ENCODE data around the gene MKNK1.

The MKNK1 gene

GRCh38 chr1:46646331-46646730 is 42.3 kb upstream of the MKNK1 start:
- peaks cover 19% of the 10 kb centered on the region for H3K36me3 ChIP-seq (ENCODE audit: control insufficient read depth, low read length)
- no peaks in the 10 kb centered on the region for H3F3A ChIP-seq (ENCODE audit: control insufficient read depth, insufficient read depth)
- H3K4me1 ChIP-seq (ENCODE audit: control insufficient read depth, low read length), result no peaks in the 10 kb centered on the region
- H3K79me2 ChIP-seq (ENCODE audit: control insufficient read depth, low read length), result no peaks in the 10 kb centered on the region
- no peak overlapping the region for H3K4me3 ChIP-seq (ENCODE audit: low read length)
- no peaks in the 10 kb centered on the region for H4K20me1 ChIP-seq (ENCODE audit: control insufficient read depth, insufficient read depth, low read depth, low read length)
- no peak overlapping the region for H3K27ac ChIP-seq (ENCODE audit: low read depth, low read length)
- H3K27me3 ChIP-seq (ENCODE audit: control insufficient read depth, low read length), result no peaks in the 10 kb centered on the region
- no peak overlapping the region for H3K4me2 ChIP-seq (ENCODE audit: low read length)
- no peak for TF ChIP-seq EZH2phosphoT487 (IDR thresholded peaks at IDR 0.05; ENCODE audit: borderline replicate concordance, low read length)
- no peak for TF ChIP-seq CTCF (IDR thresholded peaks at IDR 0.05; ENCODE audit: low read depth, low read length, poor library complexity, severe bottlenecking)
- no peaks in the 10 kb centered on the region for H3K9me2 ChIP-seq (replicated peaks; ENCODE audit: control insufficient read depth, low read length)
- H3K9me3 ChIP-seq (ENCODE audit: control insufficient read depth, insufficient read depth, low read length), result no peaks in the 10 kb centered on the region

GRCh38 chr1:46645815-46646214 is 41.7 kb upstream of the MKNK1 start:
- H3K27me3 ChIP-seq (ENCODE audit: control insufficient read depth, low read length), result no peaks in the 10 kb centered on the region
- H3K79me2 ChIP-seq (ENCODE audit: control insufficient read depth, low read length), result no peaks in the 10 kb centered on the region
- no peaks in the 10 kb centered on the region for H3K9me3 ChIP-seq (ENCODE audit: control insufficient read depth, insufficient read depth, low read length)
- H3K27ac ChIP-seq (ENCODE audit: low read depth, low read length), result no peak overlapping the region
- H3F3A ChIP-seq (ENCODE audit: control insufficient read depth, insufficient read depth), result no peaks in the 10 kb centered on the region
- TF ChIP-seq CTCF (IDR thresholded peaks at IDR 0.05; ENCODE audit: low read depth, low read length, poor library complexity, severe bottlenecking), result no peak
- no peak for TF ChIP-seq EZH2phosphoT487 (IDR thresholded peaks at IDR 0.05; ENCODE audit: borderline replicate concordance, low read length)
- no peak overlapping the region for H3K4me3 ChIP-seq (ENCODE audit: low read length)
- H3K4me1 ChIP-seq (ENCODE audit: control insufficient read depth, low read length), result no peaks in the 10 kb centered on the region
- H3K9me2 ChIP-seq (replicated peaks; ENCODE audit: control insufficient read depth, low read length), result no peaks in the 10 kb centered on the region
- no peaks in the 10 kb centered on the region for H4K20me1 ChIP-seq (ENCODE audit: control insufficient read depth, insufficient read depth, low read depth, low read length)
- H3K36me3 ChIP-seq (ENCODE audit: control insufficient read depth, low read length), result peaks cover 19% of the 10 kb centered on the region
- H3K4me2 ChIP-seq (ENCODE audit: low read length), result no peak overlapping the region

- Histone ChIP-seq H4K20me1 (ENCODE audit: control insufficient read depth, insufficient read depth, low read depth, low read length) (no peaks in the 10 kb centered on the region), H3K27me3 (ENCODE audit: control insufficient read depth, low read length) (no peaks in the 10 kb centered on the region), H3K36me3 (ENCODE audit: control insufficient read depth, low read length) (peaks cover 2% of the 10 kb centered on the region; the same call in 1 of the 2 replicates), H3F3A (ENCODE audit: control insufficient read depth, insufficient read depth) (no peaks in the 10 kb centered on the region), H3K4me3 (ENCODE audit: low read length) (no peak overlapping the region), H3K9me2 (replicated peaks; ENCODE audit: control insufficient read depth, low read length) (no peaks in the 10 kb centered on the region), H3K79me2 (ENCODE audit: control insufficient read depth, low read length) (no peaks in the 10 kb centered on the region), H3K9me3 (ENCODE audit: control insufficient read depth, insufficient read depth, low read length) (no peaks in the 10 kb centered on the region), H3K4me2 (ENCODE audit: low read length) (no peak overlapping the region), H3K4me1 (ENCODE audit: control insufficient read depth, low read length) (no peaks in the 10 kb centered on the region), H3K27ac (ENCODE audit: low read depth, low read length) (no peak overlapping the region)
- TF ChIP-seq EZH2phosphoT487 (IDR thresholded peaks at IDR 0.05; ENCODE audit: borderline replicate concordance, low read length) (no peak), CTCF (IDR thresholded peaks at IDR 0.05; ENCODE audit: low read depth, low read length, poor library complexity, severe bottlenecking) (no peak)
These were observed 39.3 kb upstream of the MKNK1 start for GRCh38 chr1:46643368-46643775.

All from DOHH2 (cell line).